Effector memory CD8-positive, alpha-beta T cell (primary cell): ENCODE measurements around the gene VTN.

Source experiments
- ATAC-seq: fragments of 150-1000 bp; cut with Tn5 transposase; replicated peaks from 2 replicates; pipeline ENCODE4 v1.10.0; 2021; ENCODE audit warnings: mild to moderate bottlenecking, moderate library complexity
- DNase-seq, 3 experiments: peaks; one replicate each; pipeline ENCODE4 v3.0.0; 2021
- H3K27ac Mint-ChIP-seq, 2 donors: one replicate each; pipeline ENCODE4 v1.8.0; 2022; ENCODE audit warnings: mild to moderate bottlenecking in 2 of 2, mixed read lengths in 2 of 2, moderate library complexity in 2 of 2
- H3K27me3 Mint-ChIP-seq, 2 donors: one replicate each; pipeline ENCODE4 v1.8.0; 2022; ENCODE audit warnings: mixed read lengths in 2 of 2
- H3K36me3 Mint-ChIP-seq: one replicate; pipeline ENCODE4 v1.8.0; 2022; ENCODE audit warnings: mild to moderate bottlenecking, moderate library complexity, mixed read lengths; ENCODE audit not compliant: insufficient read depth
- H3K4me1 Mint-ChIP-seq, 2 donors: one replicate each; pipeline ENCODE4 v1.8.0; 2022; ENCODE audit warnings: low read depth in 2 of 2, mixed read lengths in 2 of 2
- H3K4me3 Mint-ChIP-seq, 2 donors: one replicate each; pipeline ENCODE4 v1.8.0; 2022; ENCODE audit warnings: mild to moderate bottlenecking in 2 of 2, mixed read lengths in 2 of 2, moderate library complexity in 2 of 2
- H3K9me3 Mint-ChIP-seq, 2 donors: one replicate each; pipeline ENCODE4 v1.8.0; 2022; ENCODE audit warnings: mixed read lengths in 2 of 2

VTN gene

GRCh38 chr17:28338056-28338768 lies 31.9 kb downstream of the VTN start:
- H3K4me3 Mint-ChIP-seq = no peak overlapping the region
- peak overlapping the region in 1 of 2 donors; percentile 67 for H3K27ac Mint-ChIP-seq
- H3K27me3 Mint-ChIP-seq = no peaks in the 10 kb centered on the region
- H3K4me1 Mint-ChIP-seq = peaks cover 31 to 36% of the 10 kb centered on the region in 2 donors
- ATAC-seq (no peak), DNase-seq (no peak)
- H3K9me3 Mint-ChIP-seq = no peaks in the 10 kb centered on the region
- H3K36me3 Mint-ChIP-seq = peaks cover 37% of the 10 kb centered on the region

- ATAC-seq = no peak
- Mint-ChIP-seq H3K36me3 (peaks cover 38% of the 10 kb centered on the region), H3K27ac (peak overlapping the region; percentile 98), H3K27me3 (no peaks in the 10 kb centered on the region), H3K4me3 (peak overlapping the region; percentile 94 to 99), H3K9me3 (no peaks in the 10 kb centered on the region), H3K4me1 (peaks cover 35 to 36% of the 10 kb centered on the region in 2 donors)
- DNase-seq = no peak
These were observed 33.9 kb downstream of the VTN start for GRCh38 chr17:28335959-28336871.

- DNase-seq = peak; percentile 94 to 97 (median 96)
- ATAC-seq = peak; percentile 94
- Mint-ChIP-seq H3K4me1 (peaks cover 34 to 36% of the 10 kb centered on the region in 2 donors), H3K9me3 (no peaks in the 10 kb centered on the region), H3K27me3 (no peaks in the 10 kb centered on the region), H3K4me3 (peak within 1 kb of the TSS; percentile 94 to 99), H3K36me3 (peaks cover 32% of the 10 kb centered on the region), H3K27ac (peak within 1 kb of the TSS; percentile 98)
These were observed 34.7 kb downstream of the VTN start, which contains the start of the genes IFT20 and TNFAIP1 for GRCh38 chr17:28335201-28335958. IFT20 (minus strand) TSS chr17:28335472; CDS start chr17:28331985, 3,487 bp downstream. TNFAIP1 (plus strand) TSS chr17:28335761; CDS start chr17:28339522, 3,761 bp downstream.

GRCh38 chr17:28334666-28335200 lies 35.4 kb downstream of the VTN start:
- no peak for DNase-seq
- H3K4me1 Mint-ChIP-seq = peaks cover 34 to 36% of the 10 kb centered on the region in 2 donors
- no peaks in the 10 kb centered on the region for H3K9me3 Mint-ChIP-seq
- H3K4me3 Mint-ChIP-seq = peak overlapping the region; percentile 94 to 99
- peak overlapping the region; percentile 98 for H3K27ac Mint-ChIP-seq
- H3K27me3 Mint-ChIP-seq = no peaks in the 10 kb centered on the region
- peaks cover 32% of the 10 kb centered on the region for H3K36me3 Mint-ChIP-seq
- ATAC-seq = peak; percentile 3

GRCh38 chr17:28334171-28334570 lies 35.9 kb downstream of the VTN start:
- DNase-seq = no peak
- H3K4me3 Mint-ChIP-seq = peak overlapping the region; percentile 94 to 99
- ATAC-seq = no peak
- H3K27me3 Mint-ChIP-seq = no peaks in the 10 kb centered on the region
- peaks cover 32 to 36% of the 10 kb centered on the region in 2 donors for H3K4me1 Mint-ChIP-seq
- peaks cover 37% of the 10 kb centered on the region for H3K36me3 Mint-ChIP-seq
- H3K27ac Mint-ChIP-seq = peak overlapping the region; percentile 98
- H3K9me3 Mint-ChIP-seq = no peaks in the 10 kb centered on the region

- H3K36me3 Mint-ChIP-seq = peaks cover 42% of the 10 kb centered on the region
- no peaks in the 10 kb centered on the region for H3K9me3 Mint-ChIP-seq
- H3K4me1 Mint-ChIP-seq = peaks cover 28 to 30% of the 10 kb centered on the region in 2 donors
- ATAC-seq (no peak), DNase-seq (no peak)
- H3K27me3 Mint-ChIP-seq = no peaks in the 10 kb centered on the region
- peak overlapping the region in 1 of 2 donors; percentile 99 for H3K4me3 Mint-ChIP-seq
- H3K27ac Mint-ChIP-seq = peak overlapping the region; percentile 98
These were observed 36.9 kb downstream of the VTN start for GRCh38 chr17:28333083-28333746.

- H3K4me1 Mint-ChIP-seq = peaks cover 17 to 25% of the 10 kb centered on the region in 2 donors
- H3K36me3 Mint-ChIP-seq = peaks cover 49% of the 10 kb centered on the region
- H3K27ac Mint-ChIP-seq = peak overlapping the region in 1 of 2 donors; percentile 59
- no peak for DNase-seq
- ATAC-seq = no peak
- no peaks in the 10 kb centered on the region for H3K27me3 Mint-ChIP-seq
- no peak overlapping the region for H3K4me3 Mint-ChIP-seq
- no peaks in the 10 kb centered on the region for H3K9me3 Mint-ChIP-seq
These were observed 38.2 kb downstream of the VTN start for GRCh38 chr17:28331891-28332420.

GRCh38 chr17:28330671-28331070 lies 39.4 kb downstream of the VTN start:
- H3K4me3 Mint-ChIP-seq = no peak overlapping the region
- DNase-seq (no peak), ATAC-seq (no peak)
- H3K36me3 Mint-ChIP-seq = peaks cover 47% of the 10 kb centered on the region
- H3K9me3 Mint-ChIP-seq = no peaks in the 10 kb centered on the region
- H3K27ac Mint-ChIP-seq = no peak overlapping the region
- no peaks in the 10 kb centered on the region for H3K27me3 Mint-ChIP-seq
- peaks cover 10 to 21% of the 10 kb centered on the region in 2 donors for H3K4me1 Mint-ChIP-seq

- peaks cover 41% of the 10 kb centered on the region for H3K36me3 Mint-ChIP-seq
- no peak overlapping the region for H3K27ac Mint-ChIP-seq
- H3K4me1 Mint-ChIP-seq = peaks cover 0 to 5% of the 10 kb centered on the region in 2 donors
- H3K27me3 Mint-ChIP-seq = no peaks in the 10 kb centered on the region
- no peak for ATAC-seq
- no peak overlapping the region for H3K4me3 Mint-ChIP-seq
- DNase-seq = no peak
- H3K9me3 Mint-ChIP-seq = no peaks in the 10 kb centered on the region
These were observed 41.8 kb downstream of the VTN start for GRCh38 chr17:28328325-28328724.

GRCh38 chr17:28327709-28328108 lies 42.4 kb downstream of the VTN start:
- no peaks in the 10 kb centered on the region for H3K27me3 Mint-ChIP-seq
- no peak overlapping the region for H3K27ac Mint-ChIP-seq
- DNase-seq (no peak), ATAC-seq (no peak)
- no peaks in the 10 kb centered on the region for H3K9me3 Mint-ChIP-seq
- H3K36me3 Mint-ChIP-seq = peaks cover 41% of the 10 kb centered on the region
- H3K4me3 Mint-ChIP-seq = no peak overlapping the region
- H3K4me1 Mint-ChIP-seq = peaks cover 0 to 5% of the 10 kb centered on the region in 2 donors

- no peak for DNase-seq
- Mint-ChIP-seq H3K4me3 (no peak overlapping the region), H3K36me3 (peaks cover 38% of the 10 kb centered on the region), H3K27me3 (no peaks in the 10 kb centered on the region), H3K4me1 (peaks cover 0 to 2% of the 10 kb centered on the region in 2 donors), H3K27ac (no peak overlapping the region), H3K9me3 (no peaks in the 10 kb centered on the region)
- no peak for ATAC-seq
These were observed 43.0 kb downstream of the VTN start for GRCh38 chr17:28327031-28327607.

- ATAC-seq (no peak), DNase-seq (no peak)
- Mint-ChIP-seq H3K4me3 (no peak overlapping the region), H3K36me3 (peaks cover 31% of the 10 kb centered on the region), H3K4me1 (no peaks in the 10 kb centered on the region), H3K27ac (no peak overlapping the region), H3K27me3 (no peaks in the 10 kb centered on the region), H3K9me3 (no peaks in the 10 kb centered on the region)
These were observed 44.0 kb downstream of the VTN start for GRCh38 chr17:28326114-28326513.
